MCF 10A (cell line): Measurements from ENCODE around the gene FBXW5. TPM values are rescaled to one million over a fixed set of nuclear protein-coding genes. Genes with fewer than 3 reads are reported as not detected.

ENCODE experiments used
- BruUV-seq: library from RNA; stranded (reverse); fragments of 400-500 nt; replicated peaks from 2 replicates; lab custom pipeline; 2021; lab: Mats Ljungman, UMichigan
- CTCF ChIA-PET: fragments of 300-600 bp; sonication (Branson Sonifier 250); formaldehyde crosslinking; extraction: SDS; loops from one replicate; lab custom pipeline; 2021; ENCODE audit warnings: antibody characterized with exemption, inconsistent platforms; lab: Yijun Ruan, JAX
- POLR2A ChIA-PET: fragments of 300-600, 350-650 bp; sonication (Branson Sonifier 250); formaldehyde crosslinking; extraction: SDS; loops from one replicate; lab custom pipeline; 2020; ENCODE audit warnings: antibody characterized with exemption, inconsistent platforms; lab: Yijun Ruan, JAX
- DNase-seq: peaks from one replicate; pipeline ENCODE4 v3.0.0-alpha.2; 2018; ENCODE audit not compliant: unreplicated experiment
- H3K27ac Mint-ChIP-seq: one replicate; pipeline ENCODE4 v1.8.0; 2022; ENCODE audit warnings: mild to moderate bottlenecking, low read depth, mixed read lengths; ENCODE audit not compliant: unreplicated experiment
- H3K27me3 Mint-ChIP-seq: one replicate; pipeline ENCODE4 v1.8.0; 2022; ENCODE audit warnings: mixed read lengths; ENCODE audit not compliant: insufficient read depth, unreplicated experiment
- H3K36me3 Mint-ChIP-seq: one replicate; pipeline ENCODE4 v1.8.0; 2022; ENCODE audit warnings: mild to moderate bottlenecking, moderate library complexity, mixed read lengths; ENCODE audit not compliant: insufficient read depth, unreplicated experiment
- H3K4me1 Mint-ChIP-seq: one replicate; pipeline ENCODE4 v1.8.0; 2022; ENCODE audit warnings: mixed read lengths; ENCODE audit not compliant: insufficient read depth, unreplicated experiment
- H3K4me3 Mint-ChIP-seq: one replicate; pipeline ENCODE4 v1.8.0; 2022; ENCODE audit warnings: mild to moderate bottlenecking, moderate library complexity, mixed read lengths; ENCODE audit not compliant: unreplicated experiment
- H3K9me3 Mint-ChIP-seq: one replicate; pipeline ENCODE4 v1.8.0; 2022; ENCODE audit warnings: mixed read lengths; ENCODE audit not compliant: unreplicated experiment
- CTCF ChIP-seq: fragments of 200-600 bp; IDR thresholded peaks from one replicate; pipeline ENCODE4 v1.8.0; 2022; ENCODE audit warnings: antibody characterized with exemption, mild to moderate bottlenecking; ENCODE audit not compliant: unreplicated experiment
- intact Hi-C: fragments of 100-400 bp; cut with micrococcal nuclease; formaldehyde crosslinking; loops from 2 replicates; pipeline ENCODE4 v1.14.1; 2022
- total RNA-seq: library from RNA; stranded (reverse); gene quantifications from 2 replicates; pipeline ENCODE4 v1.2.3, GENCODE V29; 2022

The FBXW5 gene
- total RNA-seq, 1 experiment from 2014 or later: 100 TPM

GRCh38 chr9:136975644-136976043, 31.1 kb upstream of the FBXW5 start:
- Mint-ChIP-seq H3K36me3 (no peaks in the 10 kb centered on the region), H3K4me3 (no peak overlapping the region), H3K27me3 (no peaks in the 10 kb centered on the region), H3K27ac (no peak overlapping the region), H3K4me1 (peaks cover 7% of the 10 kb centered on the region), H3K9me3 (no peaks in the 10 kb centered on the region)
- intact Hi-C loops: no loop called here
- POLR2A ChIA-PET: no interaction called here
- CTCF ChIA-PET: interaction anchor here (0.7 to 1.1 kb wide), 4 partner anchors 11 to 341 kb away, joined by 3 to 5 read pairs (median 4); no protein-coding TSS in a partner anchor
- DNase-seq: no peak
- peak; percentile 3 for TF ChIP-seq CTCF
- no TSS peak for BruUV-seq

GRCh38 chr9:136974817-136975535, 30.4 kb upstream of the FBXW5 start:
- intact Hi-C loops: no loop called here
- H3K27ac Mint-ChIP-seq: no peak overlapping the region
- POLR2A ChIA-PET: no interaction called here
- peak; percentile 30 for DNase-seq
- no peaks in the 10 kb centered on the region for H3K9me3 Mint-ChIP-seq
- H3K27me3 Mint-ChIP-seq: no peaks in the 10 kb centered on the region
- no TSS peak for BruUV-seq
- no peak overlapping the region for H3K4me3 Mint-ChIP-seq
- TF ChIP-seq CTCF: no peak
- CTCF ChIA-PET: interaction anchor here (0.6 to 1.1 kb wide), 5 partner anchors 10 to 340 kb away, joined by 3 to 5 read pairs (median 3); no protein-coding TSS in a partner anchor
- no peaks in the 10 kb centered on the region for H3K36me3 Mint-ChIP-seq
- peaks cover 7% of the 10 kb centered on the region for H3K4me1 Mint-ChIP-seq

DNA sequence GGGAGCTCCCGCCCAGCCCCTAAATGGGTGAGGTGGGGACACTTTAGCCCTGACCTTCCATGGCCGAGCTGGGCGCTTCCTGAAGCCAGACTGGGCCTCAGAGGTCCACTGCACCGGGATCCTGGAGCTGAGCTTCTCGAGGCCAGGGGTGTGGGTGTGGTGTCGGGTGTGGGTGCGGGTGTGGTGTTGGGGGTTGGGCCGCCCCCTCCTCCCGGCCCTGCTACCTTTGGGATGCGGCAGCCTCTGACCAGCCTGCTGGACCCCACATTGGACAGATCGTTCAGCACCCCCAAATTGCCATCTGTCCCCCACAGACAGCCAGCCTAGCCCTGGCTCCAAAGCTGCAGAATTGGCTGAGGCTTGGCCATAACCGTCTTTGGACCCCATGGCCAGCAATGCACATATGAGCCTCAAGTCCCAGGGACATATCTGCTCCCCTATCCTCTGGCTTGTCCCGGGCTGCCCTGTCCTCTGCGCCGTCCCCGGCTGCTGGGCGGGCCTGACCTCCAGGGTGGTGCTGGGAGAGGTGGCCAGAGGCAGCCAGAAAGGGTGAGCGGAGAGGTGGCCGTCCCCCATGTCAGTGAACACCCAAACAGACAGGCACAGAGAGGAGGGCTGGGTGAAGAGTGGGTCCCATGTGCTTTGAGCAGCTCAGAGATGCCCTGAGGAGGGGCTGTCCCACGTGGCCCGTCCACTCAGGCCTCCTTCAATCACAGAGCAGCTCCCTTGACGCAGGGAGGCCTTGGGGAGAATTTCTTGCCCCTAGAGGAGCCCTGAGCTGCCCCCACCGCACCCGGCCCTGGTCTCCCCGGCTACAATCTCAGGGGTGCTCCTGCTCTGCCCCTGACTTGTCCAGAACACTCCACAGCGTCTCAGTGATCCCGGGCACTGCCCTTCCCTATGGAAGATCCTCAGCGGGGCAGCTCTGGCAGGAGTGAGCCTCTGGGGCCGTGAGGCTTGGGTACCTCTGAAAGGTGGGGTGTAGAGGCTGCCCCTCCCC, 29.4 kb upstream of the FBXW5 start:
- H3K9me3 Mint-ChIP-seq: no peaks in the 10 kb centered on the region
- DNase-seq: no peak

More for the DNA sequence above, 29.4 kb upstream of the FBXW5 start:
- ChIA-PET CTCF (interaction anchor here (0.6 kb wide), 1 partner anchor 73 kb away, joined by 3 read pairs; no protein-coding TSS in a partner anchor), POLR2A (no interaction called here)
- intact Hi-C loops: no loop called here
- BruUV-seq: no TSS peak
- Mint-ChIP-seq H3K36me3 (no peaks in the 10 kb centered on the region), H3K27me3 (no peaks in the 10 kb centered on the region), H3K4me3 (no peak overlapping the region), H3K27ac (no peak overlapping the region), H3K4me1 (peaks cover 7% of the 10 kb centered on the region)
- TF ChIP-seq CTCF: no peak
